Progenitor cell of endocrine pancreas (in vitro differentiated cells): ENCODE results near the gene PSMD1. TPM values are rescaled to one million over a fixed set of nuclear protein-coding genes. Genes with fewer than 3 reads are reported as not detected.

ENCODE experiments used
- DNase-seq: peaks from one replicate; pipeline ENCODE4 v3.0.0; 2021; ENCODE audit warnings: low spot score; ENCODE audit not compliant: unreplicated experiment
- H3K27ac Mint-ChIP-seq: 2 replicates; pipeline ENCODE4 v1.8.0; 2021; ENCODE audit warnings: mild to moderate bottlenecking, moderate library complexity, mixed read lengths
- H3K27me3 Mint-ChIP-seq: 2 replicates; pipeline ENCODE4 v1.8.0; 2021; ENCODE audit warnings: mixed read lengths
- H3K36me3 Mint-ChIP-seq: 2 replicates; pipeline ENCODE4 v1.8.0; 2022; ENCODE audit warnings: mixed read lengths; ENCODE audit not compliant: insufficient read depth
- H3K4me1 Mint-ChIP-seq: 2 replicates; pipeline ENCODE4 v1.8.0; 2021; ENCODE audit warnings: low read depth, mixed read lengths
- H3K4me3 Mint-ChIP-seq: 2 replicates; pipeline ENCODE4 v1.8.0; 2021; ENCODE audit warnings: low read depth, mild to moderate bottlenecking, moderate library complexity, mixed read lengths
- H3K9me3 Mint-ChIP-seq: 2 replicates; pipeline ENCODE4 v1.8.0; 2021; ENCODE audit warnings: low read depth, mixed read lengths
- CTCF ChIP-seq: fragments of 200-600 bp; sonication (generic); IDR thresholded peaks from one replicate; pipeline ENCODE4 v1.5.0; 2021; ENCODE audit warnings: antibody characterized with exemption, mild to moderate bottlenecking; ENCODE audit not compliant: unreplicated experiment
- total RNA-seq: library from RNA; stranded (reverse); gene quantifications from 2 replicates; pipeline ENCODE4 v1.2.1, GENCODE V29; 2021

The PSMD1 gene
- total RNA-seq, 1 donor from 2014 or later, result 99.0 TPM

GRCh38 chr2:231051116-231051515 lies 5.6 kb upstream of the PSMD1 start:
- TF ChIP-seq CTCF, result no peak
- H3K27me3 Mint-ChIP-seq, result peaks cover 4% of the 10 kb centered on the region
- H3K36me3 Mint-ChIP-seq, result no peaks in the 10 kb centered on the region
- DNase-seq, result no peak
- peaks cover 42% of the 10 kb centered on the region for H3K4me1 Mint-ChIP-seq
- H3K9me3 Mint-ChIP-seq, result no peaks in the 10 kb centered on the region
- H3K27ac Mint-ChIP-seq, result peak overlapping the region; percentile 84
- peak overlapping the region; percentile 17 for H3K4me3 Mint-ChIP-seq

GRCh38 chr2:231052494-231053451 lies 3.9 kb upstream of the PSMD1 start:
- H3K27me3 Mint-ChIP-seq, result peaks cover 4% of the 10 kb centered on the region
- no peaks in the 10 kb centered on the region for H3K36me3 Mint-ChIP-seq
- peak overlapping the region; percentile 69 for H3K27ac Mint-ChIP-seq
- peak; percentile 95 for TF ChIP-seq CTCF
- peak; percentile 72 for DNase-seq
- H3K4me1 Mint-ChIP-seq, result peaks cover 42% of the 10 kb centered on the region
- peak overlapping the region; percentile 75 for H3K4me3 Mint-ChIP-seq
- no peaks in the 10 kb centered on the region for H3K9me3 Mint-ChIP-seq

DNA sequence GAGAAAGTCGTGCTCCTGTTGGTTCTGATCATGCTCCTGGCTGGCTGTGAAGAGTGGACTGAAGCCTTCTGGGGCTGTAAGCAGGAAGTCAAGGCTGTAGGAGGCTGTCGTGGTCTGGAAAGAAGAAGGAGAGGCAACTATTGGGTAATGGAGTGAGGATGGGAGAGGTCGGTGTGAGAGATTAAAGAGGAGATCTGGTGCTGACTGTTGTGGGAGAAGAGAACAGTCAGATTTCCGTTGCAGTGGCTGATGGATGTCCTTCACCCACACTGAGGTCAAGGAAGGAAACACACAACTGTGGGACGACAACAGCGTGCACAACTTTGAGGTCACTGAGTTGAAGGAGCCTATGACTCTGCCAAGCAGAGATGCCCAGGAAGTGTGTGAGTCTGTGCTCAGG lies 2.8 kb upstream of the PSMD1 start:
- Mint-ChIP-seq H3K4me3 (no peak overlapping the region), H3K27me3 (peaks cover 4% of the 10 kb centered on the region), H3K36me3 (no peaks in the 10 kb centered on the region), H3K9me3 (no peaks in the 10 kb centered on the region), H3K27ac (no peak overlapping the region), H3K4me1 (peaks cover 46% of the 10 kb centered on the region)
- no peak for TF ChIP-seq CTCF
- no peak for DNase-seq

GRCh38 chr2:231057590-231057989 lies 923 bp downstream of the PSMD1 start:
- H3K9me3 Mint-ChIP-seq, result no peaks in the 10 kb centered on the region
- H3K27ac Mint-ChIP-seq, result peak overlapping the region; percentile 100

More at GRCh38 chr2:231057590-231057989, 923 bp downstream of the PSMD1 start:
- Mint-ChIP-seq H3K4me1 (peaks cover 27% of the 10 kb centered on the region), H3K27me3 (peaks cover 4% of the 10 kb centered on the region), H3K4me3 (peak overlapping the region; percentile 96), H3K36me3 (peaks cover 7% of the 10 kb centered on the region)
- no peak for DNase-seq
- TF ChIP-seq CTCF, result no peak
